ENCODE measurements around the gene DCANP1.
A peak's percentile ranks its signal among the peaks of the same experiment; 100 is the strongest.
"Not testable (repeated sequence)": the region's sequence is repeated elsewhere in the genome, so short reads cannot be mapped to it uniquely, and the experiment has no call there.

The DCANP1 gene, protein sequence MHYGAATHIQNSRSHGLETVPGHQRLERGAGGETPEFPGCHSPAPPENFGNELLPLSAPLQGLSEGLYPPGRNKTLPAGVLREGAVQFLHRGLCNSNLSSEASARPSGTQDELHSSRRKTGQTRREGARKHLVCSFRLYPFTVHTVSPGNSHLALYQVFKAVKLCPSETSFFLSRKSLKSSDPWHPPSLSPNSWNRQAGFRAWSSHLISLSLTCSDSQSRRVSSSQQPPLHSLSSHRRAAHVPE

DNA sequence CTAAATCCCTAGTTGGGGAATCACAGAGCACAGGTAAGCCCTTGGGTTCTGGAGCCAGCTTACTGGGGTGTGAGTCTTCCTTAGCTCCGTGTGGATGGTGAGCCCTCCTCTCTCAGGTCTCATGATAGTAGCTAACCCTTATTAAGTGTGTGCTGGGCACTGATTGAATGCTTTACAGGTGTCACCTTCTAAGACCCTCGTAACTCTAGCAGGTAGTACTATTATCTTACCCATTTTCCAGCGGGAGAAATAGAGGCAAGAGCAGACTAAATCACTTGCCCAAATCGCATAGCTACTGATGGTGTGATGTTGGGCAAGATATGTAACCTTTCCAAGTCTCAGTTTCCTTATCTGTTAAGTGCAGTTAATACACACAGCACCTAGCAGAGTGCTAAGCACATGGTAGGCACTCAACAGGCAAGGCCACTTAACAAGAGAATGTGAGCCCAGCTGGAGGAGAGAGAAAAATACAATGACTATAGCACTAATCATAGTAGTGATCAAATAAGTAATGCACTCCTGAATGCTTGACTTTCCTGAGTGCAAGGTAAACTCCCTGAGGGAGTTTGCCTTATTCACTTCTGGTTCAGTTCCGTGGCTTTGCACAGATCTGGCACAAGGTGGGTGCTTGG lies at the start of gene DCANP1:
Gene DCANP1, minus strand, starts transcription at position 51 of the 632 bp plus-strand sequence. CDS start 240 bp downstream, outside the sequence.
- no peak within 1 kb of the TSS for H3K4me3 ChIP-seq (ENCODE audit: low read depth, low read length)
- TF ChIP-seq, protein P1, sequence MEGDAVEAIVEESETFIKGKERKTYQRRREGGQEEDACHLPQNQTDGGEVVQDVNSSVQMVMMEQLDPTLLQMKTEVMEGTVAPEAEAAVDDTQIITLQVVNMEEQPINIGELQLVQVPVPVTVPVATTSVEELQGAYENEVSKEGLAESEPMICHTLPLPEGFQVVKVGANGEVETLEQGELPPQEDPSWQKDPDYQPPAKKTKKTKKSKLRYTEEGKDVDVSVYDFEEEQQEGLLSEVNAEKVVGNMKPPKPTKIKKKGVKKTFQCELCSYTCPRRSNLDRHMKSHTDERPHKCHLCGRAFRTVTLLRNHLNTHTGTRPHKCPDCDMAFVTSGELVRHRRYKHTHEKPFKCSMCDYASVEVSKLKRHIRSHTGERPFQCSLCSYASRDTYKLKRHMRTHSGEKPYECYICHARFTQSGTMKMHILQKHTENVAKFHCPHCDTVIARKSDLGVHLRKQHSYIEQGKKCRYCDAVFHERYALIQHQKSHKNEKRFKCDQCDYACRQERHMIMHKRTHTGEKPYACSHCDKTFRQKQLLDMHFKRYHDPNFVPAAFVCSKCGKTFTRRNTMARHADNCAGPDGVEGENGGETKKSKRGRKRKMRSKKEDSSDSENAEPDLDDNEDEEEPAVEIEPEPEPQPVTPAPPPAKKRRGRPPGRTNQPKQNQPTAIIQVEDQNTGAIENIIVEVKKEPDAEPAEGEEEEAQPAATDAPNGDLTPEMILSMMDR (conservative IDR thresholded peaks at IDR 0.05; ENCODE audit: low read depth, low read length) = no peak
- no peak for DNase-seq (ENCODE audit: low read depth)

DNA sequence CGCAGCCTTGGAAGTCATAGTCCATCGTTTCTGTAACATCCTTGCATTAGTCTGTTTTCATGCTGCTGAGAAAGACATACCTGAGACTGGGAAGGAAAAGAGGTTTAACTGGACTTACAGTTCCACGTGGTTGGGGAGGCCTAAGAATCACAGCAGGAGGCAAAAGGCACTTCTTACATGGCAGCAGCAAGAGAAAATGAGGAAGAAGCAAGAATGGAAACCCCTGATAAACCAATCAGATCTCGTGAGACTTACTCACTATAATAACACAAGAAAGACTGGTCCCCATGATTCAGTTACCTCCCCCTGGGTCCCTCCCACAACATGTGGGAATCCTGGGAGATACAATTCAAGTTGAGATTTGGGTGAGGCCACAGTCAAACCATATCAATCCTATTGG lies 48.4 kb upstream of the DCANP1 start:
- DNase-seq (ENCODE audit: low read depth); H3K4me3 ChIP-seq (ENCODE audit: low read depth, low read length): not testable (repeated sequence)

DNA sequence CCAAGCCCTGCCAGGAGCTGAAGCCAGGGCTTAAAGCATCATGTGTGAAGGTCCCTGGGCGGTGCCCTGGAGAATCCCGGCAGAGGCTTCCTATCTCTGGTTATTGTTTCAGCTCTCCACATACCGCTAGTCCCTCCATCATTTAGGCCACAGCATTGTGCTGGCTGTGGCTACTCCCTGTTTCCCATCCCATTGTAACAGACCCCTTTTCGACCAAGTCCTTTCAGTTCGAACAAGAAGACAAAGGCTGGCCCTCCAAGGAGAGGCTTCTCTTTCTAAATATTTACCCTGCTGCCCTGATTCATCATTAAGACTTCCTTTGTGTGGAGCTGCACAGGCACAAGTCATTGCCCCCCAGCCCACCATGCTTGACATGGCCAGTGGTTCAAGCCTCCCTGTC lies 47.0 kb upstream of the DCANP1 start:
- TF ChIP-seq, protein P1 (conservative IDR thresholded peaks at IDR 0.05; ENCODE audit: low read depth, low read length) = no peak
- H3K4me3 ChIP-seq (ENCODE audit: low read depth, low read length) = no peak overlapping the region
- no peak for DNase-seq (ENCODE audit: low read depth)

DNA sequence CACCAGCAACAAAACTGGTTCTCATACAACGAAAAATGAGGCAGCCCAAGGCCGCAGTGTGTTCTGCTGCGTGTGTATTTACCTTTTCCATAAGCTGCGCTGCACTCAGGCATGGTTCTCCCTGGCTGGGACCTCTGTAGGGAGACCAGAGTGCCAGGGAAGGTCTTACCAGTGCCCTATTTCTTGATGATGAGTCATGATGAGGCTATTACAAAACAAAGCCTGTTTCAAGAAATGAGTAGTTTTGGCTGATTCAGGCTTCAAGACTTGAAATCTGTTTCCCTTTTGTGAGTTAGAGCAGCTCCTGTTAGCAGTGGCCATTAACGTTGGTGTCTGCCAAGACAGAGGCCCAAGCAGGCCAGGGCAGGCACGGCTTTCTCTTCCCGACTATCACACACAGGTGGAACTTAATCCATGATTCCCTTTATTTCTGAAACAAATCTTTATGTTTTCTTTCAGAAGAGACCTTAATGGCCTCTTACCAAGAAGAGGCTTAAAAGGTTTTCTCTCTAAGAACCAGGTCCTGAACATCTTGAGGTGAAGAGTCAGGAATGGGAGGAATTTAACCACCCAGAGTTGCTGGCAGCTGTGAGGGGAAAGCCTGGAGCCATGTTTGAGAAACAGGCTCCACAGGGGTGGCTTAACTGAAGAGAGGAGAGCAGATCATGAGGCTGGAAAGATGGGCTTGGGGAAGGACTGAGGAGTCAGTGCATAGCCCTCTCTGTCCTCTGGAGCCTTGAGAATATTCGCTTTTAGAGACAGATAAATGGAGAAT lies 46.4 kb upstream of the DCANP1 start:
- peak; percentile 62 for DNase-seq (ENCODE audit: low read depth)
- H3K4me3 ChIP-seq (ENCODE audit: low read depth, low read length) = no peak overlapping the region

DNA sequence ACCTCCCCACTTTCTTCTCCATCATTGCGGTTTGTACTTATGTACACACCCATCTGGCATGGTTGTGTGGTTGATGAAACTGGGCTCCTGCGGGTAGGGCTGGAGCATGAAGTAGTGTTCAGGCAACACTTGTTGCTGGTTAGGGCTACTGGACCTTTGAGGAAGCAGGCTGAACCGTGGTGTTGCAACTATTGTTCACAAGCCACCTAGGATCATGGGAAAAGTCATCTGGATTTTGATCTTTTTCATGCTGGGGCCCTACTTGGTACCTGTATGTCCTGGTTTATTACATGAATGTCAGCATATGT lies 45.1 kb upstream of the DCANP1 start:
- no peak for DNase-seq (ENCODE audit: low read depth)
- TF ChIP-seq, protein P1 (conservative IDR thresholded peaks at IDR 0.05; ENCODE audit: low read depth, low read length) = no peak

More for the DNA sequence above, 46.4 kb upstream of the DCANP1 start:
- TF ChIP-seq, protein P1 (conservative IDR thresholded peaks at IDR 0.05; ENCODE audit: low read depth, low read length) = no peak

DNA sequence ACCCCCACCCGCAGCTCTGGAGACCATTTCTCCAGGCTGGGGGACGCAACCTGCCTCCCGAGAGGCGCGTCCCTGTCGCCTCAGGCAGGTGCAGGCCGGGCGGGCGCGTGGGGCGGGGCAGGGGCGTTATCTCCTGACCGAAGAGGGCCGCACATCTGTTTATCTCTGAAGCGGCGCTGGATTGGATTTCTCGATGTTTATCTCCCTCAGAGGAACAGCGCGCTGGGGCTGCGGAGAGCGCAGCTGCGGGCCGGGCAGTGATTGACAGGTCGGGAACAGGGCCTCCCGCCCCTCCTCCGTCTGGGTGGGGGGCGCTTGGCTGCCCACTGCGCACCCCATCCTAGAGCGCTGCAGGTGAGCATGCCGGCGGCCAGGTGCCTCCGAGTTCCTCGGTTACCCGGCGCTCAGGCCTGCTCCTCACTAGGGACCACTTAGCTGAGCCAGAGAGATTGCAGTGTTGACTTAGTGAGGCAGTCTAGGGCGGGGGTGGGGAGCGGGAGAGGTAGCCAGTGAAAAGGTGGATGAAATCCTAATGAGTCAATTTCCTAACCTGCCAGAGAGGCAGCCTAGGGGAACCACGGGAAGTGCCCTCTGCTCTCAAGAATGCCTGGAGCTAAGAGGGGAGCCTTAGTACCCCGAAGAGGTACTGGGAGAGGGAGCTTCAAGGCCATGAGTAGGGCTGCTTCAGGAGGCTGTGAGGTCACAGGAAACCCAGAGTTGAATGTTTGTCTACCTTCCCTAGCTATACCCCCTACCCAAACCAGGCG lies 44.6 kb upstream of the DCANP1 start:
- DNase-seq (ENCODE audit: low read depth) = no peak
- TF ChIP-seq, protein P1 (conservative IDR thresholded peaks at IDR 0.05; ENCODE audit: low read depth, low read length) = no peak
- H3K4me3 ChIP-seq (ENCODE audit: low read depth, low read length) = no peak overlapping the region

More for the DNA sequence above, 45.1 kb upstream of the DCANP1 start:
- no peak overlapping the region for H3K4me3 ChIP-seq (ENCODE audit: low read depth, low read length)

DNA sequence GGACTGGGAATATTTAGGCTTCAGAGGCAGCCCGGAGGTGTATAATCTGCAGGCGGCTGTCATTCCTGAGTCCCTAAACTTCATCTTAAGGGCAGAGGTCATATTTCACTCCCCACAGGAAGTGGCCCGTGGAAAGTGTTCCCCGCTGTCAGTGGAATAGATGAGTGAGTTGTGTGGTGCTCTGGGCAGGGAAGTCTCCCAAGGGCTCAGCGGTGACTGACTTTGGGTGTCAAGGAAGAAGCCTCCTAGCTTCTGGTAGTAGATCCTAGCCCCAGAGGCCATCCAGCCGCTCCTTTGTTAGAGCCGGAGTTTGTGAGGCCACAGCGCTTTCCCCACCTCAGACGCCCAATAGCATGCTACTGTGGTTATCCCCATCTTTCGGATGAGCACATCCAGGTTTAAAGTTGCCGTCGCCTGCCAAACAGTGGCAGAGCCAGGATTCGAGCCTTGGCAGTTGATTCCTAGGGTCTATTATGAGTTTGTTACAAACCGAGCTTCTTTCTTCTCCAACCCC lies 43.9 kb upstream of the DCANP1 start:
- no peak for DNase-seq (ENCODE audit: low read depth)
- H3K4me3 ChIP-seq (ENCODE audit: low read depth, low read length) = no peak overlapping the region
- TF ChIP-seq, protein P1 (conservative IDR thresholded peaks at IDR 0.05; ENCODE audit: low read depth, low read length) = no peak

Measured in choroid plexus epithelial cell (primary cell).